Measurements from ENCODE around the gene SULT1A1.
"Not testable (repeated sequence)": the region's sequence is repeated elsewhere in the genome, so short reads cannot be mapped to it uniquely, and the experiment has no call there.

SULT1A1 gene

GRCh38 chr16:28608867-28609596 is 812 bp downstream of the SULT1A1 start:
- DNase-seq (ENCODE audit: low read depth in 4 of 4, low spot score in 1 of 4), result not testable (repeated sequence)

- not testable (repeated sequence) for DNase-seq (ENCODE audit: low read depth in 4 of 4, low spot score in 1 of 4)
These were observed 1.4 kb downstream of the SULT1A1 start for GRCh38 chr16:28608496-28608808.

- DNase-seq (ENCODE audit: low read depth in 4 of 4, low spot score in 1 of 4), result not testable (repeated sequence)
These were observed 2.0 kb downstream of the SULT1A1 start for GRCh38 chr16:28607681-28608495.

GRCh38 chr16:28607116-28607623 is 2.7 kb downstream of the SULT1A1 start:
- no peak for DNase-seq (ENCODE audit: low read depth in 4 of 4, low spot score in 1 of 4)

GRCh38 chr16:28606291-28607115 is 3.3 kb downstream of the SULT1A1 start:
- DNase-seq (ENCODE audit: low read depth in 4 of 4, low spot score in 1 of 4), result no peak

- DNase-seq (ENCODE audit: low read depth in 4 of 4, low spot score in 1 of 4), result no peak
These were observed 5.7 kb downstream of the SULT1A1 start for GRCh38 chr16:28604186-28604565.

GRCh38 chr16:28603381-28604185 is 6.3 kb downstream of the SULT1A1 start:
- DNase-seq (ENCODE audit: low read depth in 4 of 4, low spot score in 1 of 4), result no peak

GRCh38 chr16:28602529-28602928 is 7.3 kb downstream of the SULT1A1 start:
- no peak for DNase-seq (ENCODE audit: low read depth in 4 of 4, low spot score in 1 of 4)

- not testable (repeated sequence) for DNase-seq (ENCODE audit: low read depth in 4 of 4, low spot score in 1 of 4)
These were observed 7.8 kb downstream of the SULT1A1 start for GRCh38 chr16:28602062-28602461.

- DNase-seq (ENCODE audit: low read depth in 4 of 4, low spot score in 1 of 4), result not testable (repeated sequence)
These were observed 8.3 kb downstream of the SULT1A1 start for GRCh38 chr16:28601589-28601988.

- DNase-seq (ENCODE audit: low read depth in 4 of 4, low spot score in 1 of 4), result not testable (repeated sequence)
These were observed 8.9 kb downstream of the SULT1A1 start for GRCh38 chr16:28600965-28601364.

- DNase-seq (ENCODE audit: low read depth in 4 of 4, low spot score in 1 of 4), result not testable (repeated sequence)
These were observed 10.2 kb downstream of the SULT1A1 start for GRCh38 chr16:28599377-28600285.

GRCh38 chr16:28597692-28598261 is 12.1 kb downstream of the SULT1A1 start:
- DNase-seq (ENCODE audit: low read depth in 4 of 4, low spot score in 1 of 4), result no peak

GRCh38 chr16:28596840-28597691 is 12.8 kb downstream of the SULT1A1 start, which contains the start of gene SULT1A2:
Gene SULT1A2 (minus strand): TSS chr16:28597050. CDS start chr16:28595930, 1,120 bp downstream.
- no peak for DNase-seq (ENCODE audit: low read depth in 4 of 4, low spot score in 1 of 4)

- DNase-seq (ENCODE audit: low read depth in 4 of 4, low spot score in 1 of 4), result no peak
These were observed 13.7 kb downstream of the SULT1A1 start for GRCh38 chr16:28596115-28596630.

- not testable (repeated sequence) for DNase-seq (ENCODE audit: low read depth in 4 of 4, low spot score in 1 of 4)
These were observed 14.4 kb downstream of the SULT1A1 start for GRCh38 chr16:28595451-28595850.

GRCh38 chr16:28592979-28593553 is 16.8 kb downstream of the SULT1A1 start:
- DNase-seq (ENCODE audit: low read depth in 4 of 4, low spot score in 1 of 4), result no peak

- no peak for DNase-seq (ENCODE audit: low read depth in 4 of 4, low spot score in 1 of 4)
These were observed 17.3 kb downstream of the SULT1A1 start for GRCh38 chr16:28592511-28592910.

Measured in stimulated activated CD4-positive, alpha-beta T cell treated with anti-CD3 and anti-CD28 coated beads, Interleukin-1b, Interleukin-23, amount 100 ng/mL, for 24 hours (primary cell).